HG03442 (cell line): Measurements from ENCODE around the gene DNAL4.

ENCODE experiments used
- ATAC-seq: cut with Tn5 transposase; IDR thresholded peaks from one replicate; pipeline ENCODE4 v1.9.1; 2021; ENCODE audit warnings: mild to moderate bottlenecking, moderate library complexity; ENCODE audit not compliant: unreplicated experiment

Gene DNAL4

GRCh38 chr22:38793721-38794466 lies at the start of gene DNAL4:
DNAL4 (minus strand) TSS chr22:38794143; CDS start chr22:38782731, 11,412 bp downstream.
- peak; percentile 92 for ATAC-seq

- no peak for ATAC-seq
These were observed 49.3 kb upstream of the DNAL4 start for GRCh38 chr22:38843201-38843656.

GRCh38 chr22:38842512-38843200 lies 48.7 kb upstream of the DNAL4 start:
- ATAC-seq, result no peak

GRCh38 chr22:38841635-38842034 lies 47.7 kb upstream of the DNAL4 start:
- ATAC-seq, result no peak

- no peak for ATAC-seq
These were observed 47.3 kb upstream of the DNAL4 start for GRCh38 chr22:38841211-38841610.

GRCh38 chr22:38840129-38840528 lies 46.2 kb upstream of the DNAL4 start:
- no peak for ATAC-seq

- ATAC-seq, result no peak
These were observed 45.7 kb upstream of the DNAL4 start for GRCh38 chr22:38839686-38840085.

- no peak for ATAC-seq
These were observed 43.5 kb upstream of the DNAL4 start for GRCh38 chr22:38837414-38837928.

- ATAC-seq, result no peak
These were observed 42.0 kb upstream of the DNAL4 start for GRCh38 chr22:38835888-38836301.

GRCh38 chr22:38834991-38835390 lies 41.0 kb upstream of the DNAL4 start:
- ATAC-seq, result no peak

GRCh38 chr22:38834215-38834953 lies 40.4 kb upstream of the DNAL4 start:
- no peak for ATAC-seq

GRCh38 chr22:38833061-38833460 lies 39.1 kb upstream of the DNAL4 start:
- ATAC-seq, result no peak

GRCh38 chr22:38832005-38832978 lies 38.3 kb upstream of the DNAL4 start:
- ATAC-seq, result no peak

GRCh38 chr22:38831166-38831945 lies 37.4 kb upstream of the DNAL4 start:
- no peak for ATAC-seq

- no peak for ATAC-seq
These were observed 36.8 kb upstream of the DNAL4 start for GRCh38 chr22:38830845-38831108.

- no peak for ATAC-seq
These were observed 36.3 kb upstream of the DNAL4 start for GRCh38 chr22:38830026-38830844.

- no peak for ATAC-seq
These were observed 35.5 kb upstream of the DNAL4 start for GRCh38 chr22:38829485-38829884.

- no peak for ATAC-seq
These were observed 34.8 kb upstream of the DNAL4 start for GRCh38 chr22:38828616-38829205.
